ENCODE results near the gene SPIB. TPM values are rescaled to one million over a fixed set of nuclear protein-coding genes. Genes with fewer than 3 reads are reported as not detected.

The SPIB gene
- total RNA-seq, 2 donors from 2014 or later: 1.9 to 3.0 TPM

- Mint-ChIP-seq H3K4me3 (no peak overlapping the region), H3K36me3 (ENCODE audit: low read depth) (peaks cover 6% of the 10 kb centered on the region), H3K4me1 (peaks cover 6% of the 10 kb centered on the region), H3K27me3 (no peaks in the 10 kb centered on the region), H3K27ac (no peak overlapping the region)
- DNase-seq: no peak
- H3K9me3 ChIP-seq (ENCODE audit: control insufficient read depth, low read length, poor library complexity, severe bottlenecking): no peaks in the 10 kb centered on the region
- no peak for ATAC-seq
These were observed 16.9 kb upstream of the SPIB start for GRCh38 chr19:50401605-50402450.

- ATAC-seq (no peak), DNase-seq (no peak)
- H3K27ac Mint-ChIP-seq: no peak overlapping the region
- peaks cover 6% of the 10 kb centered on the region for H3K4me1 Mint-ChIP-seq
- H3K4me3 Mint-ChIP-seq: no peak overlapping the region
- no peaks in the 10 kb centered on the region for H3K9me3 ChIP-seq (ENCODE audit: control insufficient read depth, low read length, poor library complexity, severe bottlenecking)
- peaks cover 6% of the 10 kb centered on the region for H3K36me3 Mint-ChIP-seq (ENCODE audit: low read depth)
- H3K27me3 Mint-ChIP-seq: no peaks in the 10 kb centered on the region
These were observed 16.0 kb upstream of the SPIB start for GRCh38 chr19:50402544-50403301.

- ATAC-seq: no peak
- Mint-ChIP-seq H3K27me3 (no peaks in the 10 kb centered on the region), H3K4me3 (no peak overlapping the region), H3K27ac (no peak overlapping the region), H3K36me3 (ENCODE audit: low read depth) (peaks cover 2% of the 10 kb centered on the region), H3K4me1 (peaks cover 2% of the 10 kb centered on the region)
- no peaks in the 10 kb centered on the region for H3K9me3 ChIP-seq (ENCODE audit: control insufficient read depth, low read length, poor library complexity, severe bottlenecking)
- no peak for DNase-seq
These were observed 12.4 kb upstream of the SPIB start for GRCh38 chr19:50406156-50406820.

- H3K27ac Mint-ChIP-seq: no peak overlapping the region
These were observed 11.9 kb upstream of the SPIB start for GRCh38 chr19:50406829-50407228.

GRCh38 chr19:50409347-50409746, 9.4 kb upstream of the SPIB start:
- Mint-ChIP-seq H3K27me3 (no peaks in the 10 kb centered on the region), H3K27ac (no peak overlapping the region), H3K36me3 (ENCODE audit: low read depth) (peaks cover 2% of the 10 kb centered on the region), H3K4me1 (peaks cover 2% of the 10 kb centered on the region), H3K4me3 (no peak overlapping the region)
- H3K9me3 ChIP-seq (ENCODE audit: control insufficient read depth, low read length, poor library complexity, severe bottlenecking): no peaks in the 10 kb centered on the region
- DNase-seq (no peak), ATAC-seq (no peak)

More at GRCh38 chr19:50406829-50407228, 11.9 kb upstream of the SPIB start:
- Mint-ChIP-seq H3K4me3 (no peak overlapping the region), H3K27me3 (no peaks in the 10 kb centered on the region), H3K36me3 (ENCODE audit: low read depth) (peaks cover 2% of the 10 kb centered on the region), H3K4me1 (peaks cover 2% of the 10 kb centered on the region)
- DNase-seq (no peak), ATAC-seq (no peak)
- H3K9me3 ChIP-seq (ENCODE audit: control insufficient read depth, low read length, poor library complexity, severe bottlenecking): no peaks in the 10 kb centered on the region

GRCh38 chr19:50410109-50410508, 8.6 kb upstream of the SPIB start:
- H3K9me3 ChIP-seq (ENCODE audit: control insufficient read depth, low read length, poor library complexity, severe bottlenecking): no peaks in the 10 kb centered on the region
- no peaks in the 10 kb centered on the region for H3K27me3 Mint-ChIP-seq
- no peak overlapping the region for H3K4me3 Mint-ChIP-seq
- ATAC-seq (no peak), DNase-seq (no peak)
- peaks cover 2% of the 10 kb centered on the region for H3K36me3 Mint-ChIP-seq (ENCODE audit: low read depth)
- no peak overlapping the region for H3K27ac Mint-ChIP-seq
- peaks cover 5% of the 10 kb centered on the region for H3K4me1 Mint-ChIP-seq

- Mint-ChIP-seq H3K4me1 (peaks cover 3% of the 10 kb centered on the region), H3K36me3 (ENCODE audit: low read depth) (no peaks in the 10 kb centered on the region), H3K4me3 (no peak overlapping the region), H3K27ac (no peak overlapping the region), H3K27me3 (no peaks in the 10 kb centered on the region)
- H3K9me3 ChIP-seq (ENCODE audit: control insufficient read depth, low read length, poor library complexity, severe bottlenecking): no peaks in the 10 kb centered on the region
- ATAC-seq (no peak), DNase-seq (no peak)
These were observed 6.3 kb upstream of the SPIB start for GRCh38 chr19:50412419-50412818.

GRCh38 chr19:50413096-50413495, 5.6 kb upstream of the SPIB start:
- no peak for DNase-seq

GRCh38 chr19:50413531-50413930, 5.2 kb upstream of the SPIB start:
- H3K27ac Mint-ChIP-seq: no peak overlapping the region
- DNase-seq: no peak
- H3K4me3 Mint-ChIP-seq: no peak overlapping the region
- no peaks in the 10 kb centered on the region for H3K9me3 ChIP-seq (ENCODE audit: control insufficient read depth, low read length, poor library complexity, severe bottlenecking)
- ATAC-seq: no peak
- no peaks in the 10 kb centered on the region for H3K36me3 Mint-ChIP-seq (ENCODE audit: low read depth)
- H3K27me3 Mint-ChIP-seq: no peaks in the 10 kb centered on the region
- H3K4me1 Mint-ChIP-seq: peaks cover 3% of the 10 kb centered on the region

More at GRCh38 chr19:50413096-50413495, 5.6 kb upstream of the SPIB start:
- no peaks in the 10 kb centered on the region for H3K27me3 Mint-ChIP-seq
- H3K36me3 Mint-ChIP-seq (ENCODE audit: low read depth): no peaks in the 10 kb centered on the region
- no peaks in the 10 kb centered on the region for H3K9me3 ChIP-seq (ENCODE audit: control insufficient read depth, low read length, poor library complexity, severe bottlenecking)
- H3K27ac Mint-ChIP-seq: no peak overlapping the region
- ATAC-seq: no peak
- H3K4me1 Mint-ChIP-seq: peaks cover 3% of the 10 kb centered on the region
- H3K4me3 Mint-ChIP-seq: no peak overlapping the region

GRCh38 chr19:50414864-50415660, 3.7 kb upstream of the SPIB start:
- no peak overlapping the region for H3K4me3 Mint-ChIP-seq
- no peaks in the 10 kb centered on the region for H3K9me3 ChIP-seq (ENCODE audit: control insufficient read depth, low read length, poor library complexity, severe bottlenecking)
- DNase-seq (peak; percentile 61 to 77 (median 64)), ATAC-seq (peak; percentile 80)
- peaks cover 8% of the 10 kb centered on the region for H3K36me3 Mint-ChIP-seq (ENCODE audit: low read depth)
- peak overlapping the region; percentile 54 for H3K27ac Mint-ChIP-seq
- peaks cover 12% of the 10 kb centered on the region for H3K4me1 Mint-ChIP-seq
- peaks cover 14% of the 10 kb centered on the region for H3K27me3 Mint-ChIP-seq

- H3K4me1 Mint-ChIP-seq: peaks cover 17% of the 10 kb centered on the region
- peaks cover 20% of the 10 kb centered on the region for H3K27me3 Mint-ChIP-seq
- H3K27ac Mint-ChIP-seq: no peak overlapping the region
- H3K9me3 ChIP-seq (ENCODE audit: control insufficient read depth, low read length, poor library complexity, severe bottlenecking): no peaks in the 10 kb centered on the region
- DNase-seq (no peak), ATAC-seq (peak; percentile 63)
- no peak overlapping the region for H3K4me3 Mint-ChIP-seq
- H3K36me3 Mint-ChIP-seq (ENCODE audit: low read depth): peaks cover 11% of the 10 kb centered on the region
These were observed 3.1 kb upstream of the SPIB start for GRCh38 chr19:50415661-50416033.

- peaks cover 11% of the 10 kb centered on the region for H3K36me3 Mint-ChIP-seq (ENCODE audit: low read depth)
- H3K9me3 ChIP-seq (ENCODE audit: control insufficient read depth, low read length, poor library complexity, severe bottlenecking): no peaks in the 10 kb centered on the region
- peak overlapping the region; percentile 50 for H3K4me3 Mint-ChIP-seq
- ATAC-seq: no peak
- peaks cover 27% of the 10 kb centered on the region for H3K27me3 Mint-ChIP-seq
- no peak for DNase-seq
- no peak overlapping the region for H3K27ac Mint-ChIP-seq
- peaks cover 17% of the 10 kb centered on the region for H3K4me1 Mint-ChIP-seq
These were observed 2.4 kb upstream of the SPIB start for GRCh38 chr19:50416034-50416977.
